HK-2 (cell line): ENCODE data around the gene TRIM26.
A peak's percentile ranks its signal among the peaks of the same experiment; 100 is the strongest.
"Not testable (repeated sequence)": the region's sequence is repeated elsewhere in the genome, so short reads cannot be mapped to it uniquely, and the experiment has no call there.

Source experiments
- DNase-seq: peaks from one replicate; pipeline ENCODE4 v3.0.0-alpha.2; 2018; ENCODE audit not compliant: unreplicated experiment

TRIM26 gene

GRCh38 chr6:30212865-30213666 is at the start of gene TRIM26:
Gene TRIM26 (minus strand): TSS chr6:30213406. CDS start chr6:30199103, 14,303 bp downstream.
- peak; percentile 96 for DNase-seq

GRCh38 chr6:30260036-30260504 is 46.9 kb upstream of the TRIM26 start:
- no peak for DNase-seq

GRCh38 chr6:30259140-30260035 is 46.2 kb upstream of the TRIM26 start:
- DNase-seq: peak; percentile 77

GRCh38 chr6:30258204-30258603 is 45.0 kb upstream of the TRIM26 start:
- no peak for DNase-seq

GRCh38 chr6:30252417-30252816 is 39.2 kb upstream of the TRIM26 start:
- DNase-seq: not testable (repeated sequence)

GRCh38 chr6:30244560-30244959 is 31.4 kb upstream of the TRIM26 start:
- no peak for DNase-seq

GRCh38 chr6:30238178-30238795 is 25.1 kb upstream of the TRIM26 start:
- no peak for DNase-seq

- DNase-seq: no peak
Observed at GRCh38 chr6:30234356-30234755, 21.1 kb upstream of the TRIM26 start.

- DNase-seq: no peak
Observed at GRCh38 chr6:30231067-30231466, 17.9 kb upstream of the TRIM26 start.

GRCh38 chr6:30227763-30228487 is 14.7 kb upstream of the TRIM26 start:
- no peak for DNase-seq

- no peak for DNase-seq
Observed at GRCh38 chr6:30227242-30227722, 14.1 kb upstream of the TRIM26 start.

GRCh38 chr6:30223339-30223738 is 10.1 kb upstream of the TRIM26 start:
- no peak for DNase-seq

GRCh38 chr6:30221956-30222355 is 8.8 kb upstream of the TRIM26 start:
- DNase-seq: not testable (repeated sequence)

- DNase-seq: not testable (repeated sequence)
Observed at GRCh38 chr6:30221395-30221794, 8.2 kb upstream of the TRIM26 start.

- DNase-seq: no peak
Observed at GRCh38 chr6:30219244-30219643, 6.0 kb upstream of the TRIM26 start.

- no peak for DNase-seq
Observed at GRCh38 chr6:30216096-30216495, 2.9 kb upstream of the TRIM26 start.

GRCh38 chr6:30214657-30214982 is 1.4 kb upstream of the TRIM26 start:
- no peak for DNase-seq

GRCh38 chr6:30213957-30214656 is 901 bp upstream of the TRIM26 start:
- peak; percentile 79 for DNase-seq

- DNase-seq: no peak
Observed at GRCh38 chr6:30213667-30213956, 406 bp upstream of the TRIM26 start.

- no peak for DNase-seq
Observed at GRCh38 chr6:30211899-30212298, 1.3 kb downstream of the TRIM26 start.

GRCh38 chr6:30211306-30211705 is 1.9 kb downstream of the TRIM26 start:
- no peak for DNase-seq
